Activated CD8-positive, alpha-beta memory T cell treated with anti-CD3 and anti-CD28 coated beads, Interleukin-2, amount 50 U/mL, for 4 hours (primary cell): ENCODE data around the gene ZNF469.
"Not testable (repeated sequence)": the region's sequence is repeated elsewhere in the genome, so short reads cannot be mapped to it uniquely, and the experiment has no call there.

Source experiments
- DNase-seq: peaks from one replicate; pipeline ENCODE4 v3.0.0-alpha.2; 2020

ZNF469 gene

DNA sequence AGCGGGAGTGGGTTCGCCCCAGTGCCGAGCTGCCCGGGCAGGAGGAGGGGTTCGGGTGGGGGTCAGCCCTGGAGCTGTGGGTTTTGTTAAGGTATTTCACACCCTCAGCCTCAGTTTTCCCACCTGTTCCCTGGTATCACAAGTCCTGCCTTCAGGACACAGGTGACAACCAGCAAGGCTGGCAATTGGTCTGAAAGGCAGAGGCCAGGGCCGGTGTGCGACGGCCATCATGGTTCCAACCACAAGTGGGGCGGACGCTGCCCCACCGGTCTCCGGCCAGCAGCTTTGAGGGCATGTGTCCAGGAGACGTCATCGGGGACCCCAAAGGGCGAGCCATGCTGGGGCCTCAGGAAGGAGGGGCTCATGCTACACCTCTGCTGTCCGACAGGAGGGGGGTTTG lies 10.8 kb downstream of the ZNF469 start:
- no peak for DNase-seq

GRCh38 chr16:88394426-88394825 lies 11.7 kb downstream of the ZNF469 start:
- no peak for DNase-seq

- no peak for DNase-seq
Observed at GRCh38 chr16:88395669-88396584, 13.2 kb downstream of the ZNF469 start.

GRCh38 chr16:88398170-88398873 lies 15.6 kb downstream of the ZNF469 start:
- no peak for DNase-seq

DNA sequence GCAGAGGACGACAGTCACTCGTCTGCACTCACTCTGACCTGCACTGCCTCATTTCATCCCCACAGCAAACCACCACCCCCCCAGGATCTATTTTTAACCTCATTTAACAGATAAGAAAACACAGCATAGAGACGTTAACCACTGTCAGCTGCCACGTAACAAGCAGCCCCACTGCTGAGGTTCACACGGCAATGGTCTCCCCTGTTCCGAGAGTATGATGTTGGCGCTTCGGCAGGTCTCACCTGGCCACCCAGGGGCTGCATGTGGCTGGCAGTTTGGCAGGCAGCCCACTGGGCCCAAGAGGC lies 16.1 kb downstream of the ZNF469 start:
- DNase-seq: no peak

GRCh38 chr16:88400186-88400585 lies 17.4 kb downstream of the ZNF469 start:
- DNase-seq: no peak

- no peak for DNase-seq
Observed at GRCh38 chr16:88401604-88402246, 19.0 kb downstream of the ZNF469 start.

DNA sequence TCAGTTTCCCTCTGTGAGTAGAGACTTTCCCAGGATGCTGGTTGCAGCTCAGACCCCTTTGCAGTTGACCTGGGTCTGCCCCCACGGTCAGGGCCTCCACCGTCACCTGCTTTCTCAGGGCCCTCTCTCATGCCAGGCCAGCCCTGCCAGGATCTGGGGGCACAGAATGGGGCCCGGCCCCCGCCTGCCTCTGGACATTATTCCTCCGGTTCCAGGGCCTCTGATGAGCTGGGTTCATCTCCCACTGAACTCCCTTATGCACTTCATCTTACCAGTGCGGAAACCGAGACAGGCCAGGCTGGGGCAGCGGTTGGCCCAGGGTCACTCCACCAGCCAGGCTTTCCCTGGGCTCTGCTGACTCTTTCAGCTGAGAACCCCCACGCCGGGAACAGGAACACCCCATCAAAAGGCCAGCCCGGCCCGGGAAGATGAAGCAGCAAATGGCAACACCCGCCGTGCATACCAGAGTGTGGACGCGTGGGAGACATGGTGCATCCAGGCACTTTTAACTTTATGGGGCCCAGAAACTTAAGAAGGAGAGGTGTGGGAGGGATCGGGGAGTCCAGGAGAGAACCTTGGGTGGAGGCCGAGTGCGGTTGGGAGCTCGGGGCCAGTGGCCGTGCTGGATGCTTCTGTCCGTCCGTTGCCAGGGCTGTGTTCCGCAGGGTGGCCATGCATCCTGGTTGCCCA lies 19.9 kb downstream of the ZNF469 start:
- no peak for DNase-seq

GRCh38 chr16:88403794-88404581 lies 21.2 kb downstream of the ZNF469 start:
- no peak for DNase-seq

- DNase-seq: no peak
Observed at GRCh38 chr16:88404769-88405168, 22.0 kb downstream of the ZNF469 start.

- no peak for DNase-seq
Observed at GRCh38 chr16:88405216-88406060, 22.7 kb downstream of the ZNF469 start.

DNA sequence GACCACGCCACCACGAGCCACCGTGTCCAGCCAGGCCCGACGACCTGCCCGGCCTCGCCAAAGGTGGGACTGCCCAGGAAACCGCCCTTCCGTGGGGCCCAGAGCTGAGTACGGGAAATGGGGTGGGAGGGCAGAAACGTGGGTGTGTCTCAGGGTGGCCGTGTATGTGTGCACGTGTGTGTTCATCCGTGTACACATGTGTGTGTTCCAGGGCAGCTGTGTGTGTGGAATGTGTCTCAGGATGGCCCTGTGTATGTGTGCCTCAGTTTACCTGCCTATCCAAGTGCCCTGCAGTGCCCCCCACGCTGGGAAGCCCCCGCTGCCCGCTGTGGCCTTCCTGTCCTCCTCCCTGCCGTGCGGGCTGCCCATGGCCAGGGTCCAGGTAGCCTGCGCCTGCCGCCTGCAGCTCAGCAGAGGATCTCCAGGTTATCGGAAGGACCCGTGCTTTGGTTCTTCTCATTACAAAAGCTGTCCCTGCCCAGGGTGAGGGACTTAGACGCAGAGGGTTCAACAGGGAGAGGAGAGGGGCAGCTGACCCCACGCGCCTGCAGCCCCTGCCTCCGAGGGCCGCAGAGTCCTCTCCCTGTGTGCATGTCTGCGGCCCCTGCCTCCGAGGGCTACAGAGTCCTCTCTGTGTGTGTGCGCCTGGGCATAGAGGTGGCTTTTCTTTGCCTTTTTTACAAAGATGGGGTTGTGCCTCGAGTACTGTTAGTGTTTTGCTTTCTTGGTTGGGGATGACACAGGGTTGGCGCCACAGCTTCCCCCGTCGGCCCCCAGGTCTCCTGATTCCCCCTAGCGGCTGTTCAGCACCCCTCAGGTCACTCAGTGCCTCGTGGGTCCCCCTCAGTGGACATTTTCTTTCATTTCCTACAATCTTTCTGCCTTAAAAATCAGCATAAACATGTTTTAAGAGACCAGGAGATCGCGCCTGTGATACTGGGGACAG lies 23.6 kb downstream of the ZNF469 start:
- DNase-seq: no peak

DNA sequence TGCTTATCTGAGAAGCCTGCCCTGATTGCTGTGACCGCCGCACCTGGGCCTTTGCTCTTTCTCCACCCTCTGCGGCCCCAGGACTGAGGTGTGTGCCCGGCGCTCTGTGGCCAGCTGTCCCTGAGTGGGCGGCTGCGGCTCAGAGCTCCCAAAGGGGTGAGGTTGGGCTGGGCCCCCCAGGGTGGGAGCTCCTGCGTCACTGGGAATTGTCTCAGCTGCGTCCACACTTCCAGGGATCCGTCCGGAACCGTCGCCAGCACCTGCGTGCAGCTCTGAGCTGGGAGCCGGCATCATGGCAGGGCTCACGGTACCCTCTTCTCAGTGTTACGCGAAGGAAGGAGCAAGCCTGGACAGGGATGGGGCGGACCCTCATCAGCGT lies 24.3 kb downstream of the ZNF469 start:
- DNase-seq: no peak

DNA sequence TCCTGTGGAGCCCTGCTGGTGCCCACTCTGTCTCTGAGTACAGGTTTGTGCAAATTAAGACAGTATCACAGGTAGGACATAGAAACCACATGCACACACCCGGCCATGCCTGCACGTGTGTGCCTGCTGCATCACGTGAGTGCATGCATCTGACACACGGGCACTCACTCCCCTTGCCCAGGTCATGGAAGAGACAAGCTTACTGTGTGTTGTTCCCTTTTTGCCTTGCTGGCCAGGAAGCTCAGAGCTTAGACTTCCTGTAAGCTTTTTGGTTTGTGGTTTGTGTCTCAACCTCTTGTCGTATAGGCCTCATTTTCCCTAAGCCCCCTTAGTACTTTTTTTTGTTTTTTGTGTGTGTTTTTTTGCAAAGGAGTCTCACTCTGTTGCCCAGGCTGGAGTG lies 25.0 kb downstream of the ZNF469 start:
- no peak for DNase-seq

DNA sequence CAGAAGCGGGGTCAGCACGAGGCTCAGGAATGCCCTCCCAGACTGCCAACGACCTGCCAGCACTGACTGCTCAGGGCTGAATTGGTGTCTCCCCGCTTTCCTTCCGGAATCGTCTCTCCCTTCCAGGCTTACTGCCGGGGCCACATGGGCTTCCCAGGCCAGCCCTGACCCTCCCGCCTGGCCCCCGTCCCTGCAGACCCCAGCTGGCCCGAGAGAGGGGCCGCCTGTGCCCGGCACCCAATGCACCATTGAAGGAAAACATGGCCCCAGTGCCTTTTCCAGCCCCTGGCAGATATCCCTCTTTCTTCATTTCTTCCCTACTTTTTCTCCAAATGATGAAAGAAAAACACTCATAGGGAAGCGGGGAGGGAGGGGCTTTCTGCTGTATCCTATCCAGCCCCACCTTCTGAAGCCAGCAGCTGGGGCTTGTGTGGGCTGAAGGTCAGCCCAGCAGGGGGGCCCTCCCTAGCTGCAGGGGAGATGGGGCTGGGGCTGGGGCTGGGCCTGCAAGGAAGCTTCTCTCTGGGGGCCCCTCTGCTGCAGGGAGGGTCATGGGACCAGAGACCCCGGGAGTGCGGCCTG lies 25.9 kb downstream of the ZNF469 start:
- no peak for DNase-seq

DNA sequence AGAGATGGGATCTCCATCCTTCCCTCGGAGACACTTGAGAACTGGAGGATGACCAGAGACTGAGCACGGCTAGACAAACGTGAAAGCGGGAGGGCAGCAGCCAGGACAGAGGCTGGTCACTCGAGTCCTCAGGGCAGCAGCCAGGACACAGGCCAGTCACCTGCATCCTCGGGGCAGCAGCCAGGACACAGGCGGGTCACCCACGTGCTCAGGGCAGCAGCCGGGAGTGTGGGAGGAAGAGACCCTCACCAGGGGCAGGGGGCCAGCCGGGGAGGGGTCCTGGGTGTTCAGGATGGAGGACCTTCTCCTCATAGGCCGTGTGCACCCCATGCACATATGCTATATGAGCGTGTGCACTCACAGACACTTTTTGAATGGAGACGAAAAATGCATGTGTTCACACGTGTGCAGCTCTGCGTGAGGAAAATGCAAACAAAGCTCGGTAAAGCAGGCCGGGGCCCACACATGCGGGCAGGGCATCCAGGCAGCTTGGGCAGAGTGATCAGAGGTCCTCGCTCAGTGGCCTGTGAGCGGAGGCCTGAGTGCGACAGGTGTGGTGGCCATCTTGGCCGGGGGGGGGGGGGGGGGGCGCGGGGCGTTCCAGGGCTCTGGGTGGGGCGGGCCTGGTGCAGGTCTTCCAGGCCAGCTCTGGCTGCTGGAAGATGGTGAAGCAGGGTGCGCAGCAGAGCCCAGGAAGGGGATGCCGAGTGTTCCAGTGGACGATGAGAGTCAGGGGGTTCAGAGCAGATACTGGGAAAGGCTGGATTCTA lies 26.7 kb downstream of the ZNF469 start:
- DNase-seq: no peak

DNA sequence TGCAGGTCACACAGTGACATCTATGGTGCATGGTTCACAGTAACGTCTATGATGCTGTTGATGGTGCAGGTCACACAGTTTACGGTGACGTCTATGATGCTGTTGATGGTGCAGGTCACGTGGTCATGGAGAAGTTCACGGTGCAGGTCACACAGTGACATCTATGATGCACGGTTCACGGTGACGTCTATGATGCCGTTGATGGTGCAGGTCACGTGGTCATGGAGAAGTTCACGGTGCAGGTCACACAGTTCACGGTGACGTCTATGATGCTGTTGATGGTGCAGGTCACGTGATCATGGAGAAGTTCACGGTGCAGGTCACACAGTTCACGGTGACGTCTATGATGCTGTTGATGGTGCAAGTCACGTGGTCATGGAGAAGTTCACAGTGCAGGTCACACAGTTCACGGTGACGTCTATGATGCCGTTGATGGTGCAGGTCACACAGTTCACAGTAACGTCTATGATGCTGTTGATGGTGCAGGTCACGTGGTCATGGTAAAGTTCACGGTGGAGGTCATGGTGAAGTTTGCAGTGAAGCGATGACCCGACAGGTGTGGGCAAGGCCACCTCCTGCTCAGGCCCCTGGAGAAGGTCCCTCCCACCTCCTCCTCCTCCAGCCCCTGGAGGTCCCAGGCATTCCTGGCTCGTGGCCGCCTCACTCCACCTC lies 27.7 kb downstream of the ZNF469 start:
- not testable (repeated sequence) for DNase-seq

DNA sequence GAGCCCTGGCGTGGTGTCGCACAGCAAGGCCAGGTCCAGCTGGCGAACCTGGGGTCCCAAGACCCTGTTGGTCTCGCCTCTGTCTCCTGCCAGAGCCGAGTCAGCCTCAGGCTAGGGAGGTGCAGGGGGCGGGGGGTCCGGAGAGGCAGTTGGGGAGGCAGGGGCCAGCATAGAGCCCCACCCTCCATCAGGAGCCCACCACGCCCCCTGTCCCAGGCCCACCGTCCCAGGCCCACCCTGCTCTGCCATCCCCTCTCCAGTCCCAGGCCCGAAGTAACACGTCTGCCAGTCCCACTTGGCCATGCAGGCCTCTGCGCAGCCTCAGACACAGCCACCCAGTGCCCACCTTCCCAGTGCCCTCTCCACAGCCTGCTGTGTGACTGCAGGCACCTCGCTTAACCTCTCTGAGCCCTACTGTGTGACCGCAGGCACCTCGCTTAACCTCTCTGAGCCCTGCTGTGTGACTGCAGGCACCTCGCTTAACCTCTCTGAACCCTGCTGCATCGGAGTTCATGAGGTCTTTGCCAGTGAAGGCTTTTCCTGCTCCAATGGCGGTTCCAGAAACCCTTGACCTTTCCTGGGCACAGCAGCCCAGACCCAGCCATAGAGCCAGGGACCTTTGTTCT lies 29.3 kb downstream of the ZNF469 start:
- no peak for DNase-seq
